GM23338 (cell line): ENCODE data around the gene KIAA0753. TPM values are rescaled to one million over a fixed set of nuclear protein-coding genes. Genes with fewer than 3 reads are reported as not detected.

Source experiments
- ATAC-seq: fragments of 200-7000 bp; cut with Tn5 transposase; 3 replicates; pipeline ENCODE4 v1.9.1; 2020
- DNase-seq: peaks from one replicate; pipeline ENCODE4 v3.0.0-alpha.2; 2015; ENCODE audit warnings: low spot score
- H2AFZ ChIP-seq: fragments of 200-600 bp; sonication (generic); 2 replicates; pipeline ENCODE4 v1.8.0; 2016; ENCODE audit warnings: antibody characterized with exemption, mild to moderate bottlenecking, moderate library complexity
- H3F3A ChIP-seq: fragments of 200-600 bp; sonication (generic); replicated peaks from 2 replicates; pipeline ENCODE4 v1.8.0; 2017; ENCODE audit warnings: antibody characterized with exemption, mixed run types, low read depth
- H3K27ac ChIP-seq: fragments of 200-600 bp; sonication (generic); 2 replicates; pipeline ENCODE4 v1.6.1; 2016; ENCODE audit warnings: low read depth
- H3K27me3 ChIP-seq: fragments of 200-600 bp; sonication (generic); 2 replicates; pipeline ENCODE4 v1.8.0; 2016; ENCODE audit warnings: mild to moderate bottlenecking, mixed run types, moderate library complexity; ENCODE audit not compliant: insufficient read depth
- H3K36me3 ChIP-seq: fragments of 200-600 bp; sonication (generic); 2 replicates; pipeline ENCODE4 v1.8.0; 2016; ENCODE audit warnings: mild to moderate bottlenecking; ENCODE audit not compliant: insufficient read depth
- H3K4me1 ChIP-seq: fragments of 200-600 bp; sonication (generic); 2 replicates; pipeline ENCODE4 v1.8.0; 2016; ENCODE audit warnings: mild to moderate bottlenecking, moderate library complexity; ENCODE audit not compliant: insufficient read depth
- H3K4me2 ChIP-seq: fragments of 200-600 bp; sonication (generic); 2 replicates; pipeline ENCODE4 v1.7.1; 2017; ENCODE audit warnings: mixed run types
- H3K4me3 ChIP-seq: fragments of 200-600 bp; sonication (generic); 2 replicates; pipeline ENCODE4 v1.6.1; 2016; ENCODE audit warnings: mixed run types
- H3K79me2 ChIP-seq: fragments of 200-600 bp; sonication (generic); replicated peaks from 2 replicates; pipeline ENCODE4 v1.8.0; 2017; ENCODE audit warnings: mild to moderate bottlenecking; ENCODE audit not compliant: insufficient read depth
- H3K9me2 ChIP-seq: fragments of 200-600 bp; sonication (generic); 2 replicates; pipeline ENCODE4 v1.8.0; 2017; ENCODE audit not compliant: insufficient read depth
- H4K20me1 ChIP-seq: fragments of 200-600 bp; sonication (generic); replicated peaks from 2 replicates; pipeline ENCODE4 v1.8.0; 2017; ENCODE audit warnings: mild to moderate bottlenecking; ENCODE audit not compliant: insufficient read depth
- H3K27ac Mint-ChIP-seq: 2 replicates; pipeline ENCODE4 v1.8.0; 2020; ENCODE audit warnings: inconsistent platforms, mild to moderate bottlenecking, moderate library complexity, mixed read lengths
- H3K27me3 Mint-ChIP-seq: 3 replicates; pipeline ENCODE4 v1.8.0; 2022; ENCODE audit warnings: low read depth, mild to moderate bottlenecking, moderate library complexity, mixed read lengths, inconsistent platforms; ENCODE audit not compliant: insufficient read depth, poor library complexity
- H3K36me3 Mint-ChIP-seq: 3 replicates; pipeline ENCODE4 v1.8.0; 2021; ENCODE audit warnings: low read depth, mild to moderate bottlenecking, inconsistent platforms, moderate library complexity, mixed read lengths
- H3K4me1 Mint-ChIP-seq: 3 replicates; pipeline ENCODE4 v1.8.0; 2020; ENCODE audit warnings: mild to moderate bottlenecking, inconsistent platforms, mixed read lengths
- H3K4me3 Mint-ChIP-seq: 3 replicates; pipeline ENCODE4 v1.8.0; 2021; ENCODE audit warnings: moderate library complexity, mild to moderate bottlenecking, inconsistent platforms, mixed read lengths
- H3K9me3 Mint-ChIP-seq: 3 replicates; pipeline ENCODE4 v1.8.0; 2020; ENCODE audit warnings: moderate library complexity, mild to moderate bottlenecking, inconsistent platforms, mixed read lengths
- CREB1 ChIP-seq: fragments of 250-450 bp; sonication (Bioruptor Pico); IDR thresholded peaks from 2 replicates; pipeline ENCODE4 v1.5.0; 2020; ENCODE audit warnings: low read depth, mild to moderate bottlenecking, moderate library complexity
- EZH2 ChIP-seq: fragments of 200-600 bp; sonication (generic); IDR thresholded peaks from one replicate; pipeline ENCODE4 v1.8.0; 2017; ENCODE audit warnings: antibody characterized with exemption, mild to moderate bottlenecking, low read depth; ENCODE audit not compliant: unreplicated experiment
- EZH2phosphoT487 ChIP-seq: fragments of 200-600 bp; sonication (generic); IDR thresholded peaks from one replicate; pipeline ENCODE4 v1.8.1; 2018; ENCODE audit warnings: antibody characterized with exemption; ENCODE audit not compliant: unreplicated experiment
- JUNB ChIP-seq: IDR thresholded peaks from one replicate; pipeline ENCODE4 v1.6.1; 2016; ENCODE audit warnings: antibody characterized with exemption; ENCODE audit not compliant: unreplicated experiment
- NANOG ChIP-seq: IDR thresholded peaks from 2 replicates; pipeline ENCODE4 v1.6.1; 2016; ENCODE audit warnings: antibody characterized with exemption, borderline replicate concordance
- POLR2AphosphoS5 ChIP-seq: IDR thresholded peaks from 2 replicates; pipeline ENCODE4 v1.6.1; 2016; ENCODE audit warnings: antibody characterized with exemption, low read depth
- STAT1 ChIP-seq: IDR thresholded peaks from one replicate; pipeline ENCODE4 v1.6.1; 2016; ENCODE audit warnings: antibody characterized with exemption; ENCODE audit not compliant: unreplicated experiment
- ZNF114 ChIP-seq: fragments of 250-450 bp; sonication (Bioruptor Pico); IDR thresholded peaks from 2 replicates; pipeline ENCODE4 v1.5.0; 2020; ENCODE audit warnings: mild to moderate bottlenecking, moderate library complexity
- ZNF331 ChIP-seq: fragments of 250-450 bp; sonication (Bioruptor Pico); IDR thresholded peaks from 2 replicates; pipeline ENCODE4 v1.5.0; 2020; ENCODE audit warnings: low read depth, mild to moderate bottlenecking, moderate library complexity
- polyA plus RNA-seq: library from polyadenylated mRNA; unstranded; fragments of >200 nt; fragmentation: Nextera tagmentation; extraction: Ambion mirVana; gene quantifications from 2 replicates; pipeline ENCODE4 v1.2.1, GENCODE V29; 2016
- total RNA-seq: library from RNA; depleted of rRNA; stranded (reverse); fragments of >200 nt; shearing (Covaris generic); gene quantifications from 2 replicates; pipeline ENCODE4 v1.2.3, GENCODE V29; 2014
- TF ChIP-seq, protein P1 (sequence below): IDR thresholded peaks from 2 replicates; pipeline ENCODE4 v1.6.1; 2016; ENCODE audit warnings: antibody characterized with exemption
- TF ChIP-seq, protein P2 (sequence below), 2 experiments: fragments of 200-600 bp in 1 of 2; sonication (generic) in 1 of 2; conservative IDR thresholded peaks; 2 replicates each; pipeline versions ENCODE4 v1.5.1 to v1.6.1; 2016 to 2017; ENCODE audit warnings: antibody characterized with exemption in 2 of 2, low read depth in 2 of 2, mild to moderate bottlenecking in 2 of 2, moderate library complexity in 1 of 2
- TF ChIP-seq, protein P3 (sequence below): IDR thresholded peaks from one replicate; pipeline ENCODE4 v1.6.1; 2018; ENCODE audit warnings: antibody characterized with exemption; ENCODE audit not compliant: unreplicated experiment
- TF ChIP-seq, protein P4 (sequence below): fragments of 250-450 bp; sonication (Bioruptor Pico); IDR thresholded peaks from 2 replicates; pipeline ENCODE4 v1.5.0; 2020; ENCODE audit warnings: mild to moderate bottlenecking, moderate library complexity

KIAA0753 gene
- total and polyA plus RNA-seq, 2 experiments from 2014 or later: 6.0 to 27.8 TPM

DNA sequence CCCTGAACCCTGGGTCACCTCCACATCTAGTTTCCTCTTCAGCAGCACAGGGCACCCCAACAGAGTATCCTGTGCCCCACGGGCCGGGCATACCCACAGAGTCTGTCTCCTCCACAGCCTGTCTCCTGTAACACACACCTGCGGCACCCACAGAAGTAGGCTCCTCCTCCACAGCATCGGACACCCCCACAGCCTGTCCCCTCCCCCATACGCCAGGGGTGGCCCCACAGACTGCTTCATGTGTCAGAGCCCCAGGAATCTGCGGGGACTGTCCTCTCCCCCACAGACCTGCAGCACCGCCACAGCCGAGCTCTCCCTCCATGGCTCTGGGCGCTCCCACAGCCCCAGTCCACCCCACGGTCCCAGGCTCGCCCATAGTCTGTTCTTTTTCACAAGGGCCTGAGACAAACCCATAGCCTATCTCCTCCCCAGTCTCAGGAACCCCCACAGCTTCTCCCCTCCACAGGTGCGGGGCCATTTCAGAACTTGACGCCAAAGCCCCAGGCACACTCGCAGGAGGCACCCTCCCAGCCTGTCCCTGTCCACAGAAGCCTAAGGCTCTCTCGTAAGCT lies 1.4 kb downstream of the KIAA0753 start:
- Histone ChIP-seq H3K4me2 (peak overlapping the region; percentile 98), H3K27me3 (no peaks in the 10 kb centered on the region), H2AFZ (no peak overlapping the region), H3K9me2 (no peaks in the 10 kb centered on the region), H3K79me2 (peaks cover 31% of the 10 kb centered on the region), H3K36me3 (peaks cover 22% of the 10 kb centered on the region), H3K4me1 (peaks cover 12% of the 10 kb centered on the region), H3K4me3 (peak overlapping the region; percentile 90), H3F3A (peaks cover 12% of the 10 kb centered on the region; the same call in 1 of the 2 replicates), H3K27ac (no peak overlapping the region), H4K20me1 (peaks cover 3% of the 10 kb centered on the region; the same call in 1 of the 2 replicates)
- peak; percentile 9 for DNase-seq
- peak overlapping the region; percentile 86; the same call in 1 of the 2 replicates for H3K27ac Mint-ChIP-seq
- TF ChIP-seq ZNF114 (no peak), POLR2AphosphoS5 (no peak), STAT1 (no peak), NANOG (no peak), CREB1 (no peak), JUNB (no peak), ZNF331 (CRISPR knock-in tag) (no peak), EZH2phosphoT487 (no peak), EZH2 (no peak)
- TF ChIP-seq, protein P1, sequence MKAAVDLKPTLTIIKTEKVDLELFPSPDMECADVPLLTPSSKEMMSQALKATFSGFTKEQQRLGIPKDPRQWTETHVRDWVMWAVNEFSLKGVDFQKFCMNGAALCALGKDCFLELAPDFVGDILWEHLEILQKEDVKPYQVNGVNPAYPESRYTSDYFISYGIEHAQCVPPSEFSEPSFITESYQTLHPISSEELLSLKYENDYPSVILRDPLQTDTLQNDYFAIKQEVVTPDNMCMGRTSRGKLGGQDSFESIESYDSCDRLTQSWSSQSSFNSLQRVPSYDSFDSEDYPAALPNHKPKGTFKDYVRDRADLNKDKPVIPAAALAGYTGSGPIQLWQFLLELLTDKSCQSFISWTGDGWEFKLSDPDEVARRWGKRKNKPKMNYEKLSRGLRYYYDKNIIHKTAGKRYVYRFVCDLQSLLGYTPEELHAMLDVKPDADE: no peak
- TF ChIP-seq, protein P2, sequence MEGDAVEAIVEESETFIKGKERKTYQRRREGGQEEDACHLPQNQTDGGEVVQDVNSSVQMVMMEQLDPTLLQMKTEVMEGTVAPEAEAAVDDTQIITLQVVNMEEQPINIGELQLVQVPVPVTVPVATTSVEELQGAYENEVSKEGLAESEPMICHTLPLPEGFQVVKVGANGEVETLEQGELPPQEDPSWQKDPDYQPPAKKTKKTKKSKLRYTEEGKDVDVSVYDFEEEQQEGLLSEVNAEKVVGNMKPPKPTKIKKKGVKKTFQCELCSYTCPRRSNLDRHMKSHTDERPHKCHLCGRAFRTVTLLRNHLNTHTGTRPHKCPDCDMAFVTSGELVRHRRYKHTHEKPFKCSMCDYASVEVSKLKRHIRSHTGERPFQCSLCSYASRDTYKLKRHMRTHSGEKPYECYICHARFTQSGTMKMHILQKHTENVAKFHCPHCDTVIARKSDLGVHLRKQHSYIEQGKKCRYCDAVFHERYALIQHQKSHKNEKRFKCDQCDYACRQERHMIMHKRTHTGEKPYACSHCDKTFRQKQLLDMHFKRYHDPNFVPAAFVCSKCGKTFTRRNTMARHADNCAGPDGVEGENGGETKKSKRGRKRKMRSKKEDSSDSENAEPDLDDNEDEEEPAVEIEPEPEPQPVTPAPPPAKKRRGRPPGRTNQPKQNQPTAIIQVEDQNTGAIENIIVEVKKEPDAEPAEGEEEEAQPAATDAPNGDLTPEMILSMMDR (conservative IDR thresholded peaks at IDR 0.05; ENCODE audit: low read depth in 2 of 2): no peak
- TF ChIP-seq, protein P3, sequence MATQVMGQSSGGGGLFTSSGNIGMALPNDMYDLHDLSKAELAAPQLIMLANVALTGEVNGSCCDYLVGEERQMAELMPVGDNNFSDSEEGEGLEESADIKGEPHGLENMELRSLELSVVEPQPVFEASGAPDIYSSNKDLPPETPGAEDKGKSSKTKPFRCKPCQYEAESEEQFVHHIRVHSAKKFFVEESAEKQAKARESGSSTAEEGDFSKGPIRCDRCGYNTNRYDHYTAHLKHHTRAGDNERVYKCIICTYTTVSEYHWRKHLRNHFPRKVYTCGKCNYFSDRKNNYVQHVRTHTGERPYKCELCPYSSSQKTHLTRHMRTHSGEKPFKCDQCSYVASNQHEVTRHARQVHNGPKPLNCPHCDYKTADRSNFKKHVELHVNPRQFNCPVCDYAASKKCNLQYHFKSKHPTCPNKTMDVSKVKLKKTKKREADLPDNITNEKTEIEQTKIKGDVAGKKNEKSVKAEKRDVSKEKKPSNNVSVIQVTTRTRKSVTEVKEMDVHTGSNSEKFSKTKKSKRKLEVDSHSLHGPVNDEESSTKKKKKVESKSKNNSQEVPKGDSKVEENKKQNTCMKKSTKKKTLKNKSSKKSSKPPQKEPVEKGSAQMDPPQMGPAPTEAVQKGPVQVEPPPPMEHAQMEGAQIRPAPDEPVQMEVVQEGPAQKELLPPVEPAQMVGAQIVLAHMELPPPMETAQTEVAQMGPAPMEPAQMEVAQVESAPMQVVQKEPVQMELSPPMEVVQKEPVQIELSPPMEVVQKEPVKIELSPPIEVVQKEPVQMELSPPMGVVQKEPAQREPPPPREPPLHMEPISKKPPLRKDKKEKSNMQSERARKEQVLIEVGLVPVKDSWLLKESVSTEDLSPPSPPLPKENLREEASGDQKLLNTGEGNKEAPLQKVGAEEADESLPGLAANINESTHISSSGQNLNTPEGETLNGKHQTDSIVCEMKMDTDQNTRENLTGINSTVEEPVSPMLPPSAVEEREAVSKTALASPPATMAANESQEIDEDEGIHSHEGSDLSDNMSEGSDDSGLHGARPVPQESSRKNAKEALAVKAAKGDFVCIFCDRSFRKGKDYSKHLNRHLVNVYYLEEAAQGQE: no peak
- TF ChIP-seq, protein P4, sequence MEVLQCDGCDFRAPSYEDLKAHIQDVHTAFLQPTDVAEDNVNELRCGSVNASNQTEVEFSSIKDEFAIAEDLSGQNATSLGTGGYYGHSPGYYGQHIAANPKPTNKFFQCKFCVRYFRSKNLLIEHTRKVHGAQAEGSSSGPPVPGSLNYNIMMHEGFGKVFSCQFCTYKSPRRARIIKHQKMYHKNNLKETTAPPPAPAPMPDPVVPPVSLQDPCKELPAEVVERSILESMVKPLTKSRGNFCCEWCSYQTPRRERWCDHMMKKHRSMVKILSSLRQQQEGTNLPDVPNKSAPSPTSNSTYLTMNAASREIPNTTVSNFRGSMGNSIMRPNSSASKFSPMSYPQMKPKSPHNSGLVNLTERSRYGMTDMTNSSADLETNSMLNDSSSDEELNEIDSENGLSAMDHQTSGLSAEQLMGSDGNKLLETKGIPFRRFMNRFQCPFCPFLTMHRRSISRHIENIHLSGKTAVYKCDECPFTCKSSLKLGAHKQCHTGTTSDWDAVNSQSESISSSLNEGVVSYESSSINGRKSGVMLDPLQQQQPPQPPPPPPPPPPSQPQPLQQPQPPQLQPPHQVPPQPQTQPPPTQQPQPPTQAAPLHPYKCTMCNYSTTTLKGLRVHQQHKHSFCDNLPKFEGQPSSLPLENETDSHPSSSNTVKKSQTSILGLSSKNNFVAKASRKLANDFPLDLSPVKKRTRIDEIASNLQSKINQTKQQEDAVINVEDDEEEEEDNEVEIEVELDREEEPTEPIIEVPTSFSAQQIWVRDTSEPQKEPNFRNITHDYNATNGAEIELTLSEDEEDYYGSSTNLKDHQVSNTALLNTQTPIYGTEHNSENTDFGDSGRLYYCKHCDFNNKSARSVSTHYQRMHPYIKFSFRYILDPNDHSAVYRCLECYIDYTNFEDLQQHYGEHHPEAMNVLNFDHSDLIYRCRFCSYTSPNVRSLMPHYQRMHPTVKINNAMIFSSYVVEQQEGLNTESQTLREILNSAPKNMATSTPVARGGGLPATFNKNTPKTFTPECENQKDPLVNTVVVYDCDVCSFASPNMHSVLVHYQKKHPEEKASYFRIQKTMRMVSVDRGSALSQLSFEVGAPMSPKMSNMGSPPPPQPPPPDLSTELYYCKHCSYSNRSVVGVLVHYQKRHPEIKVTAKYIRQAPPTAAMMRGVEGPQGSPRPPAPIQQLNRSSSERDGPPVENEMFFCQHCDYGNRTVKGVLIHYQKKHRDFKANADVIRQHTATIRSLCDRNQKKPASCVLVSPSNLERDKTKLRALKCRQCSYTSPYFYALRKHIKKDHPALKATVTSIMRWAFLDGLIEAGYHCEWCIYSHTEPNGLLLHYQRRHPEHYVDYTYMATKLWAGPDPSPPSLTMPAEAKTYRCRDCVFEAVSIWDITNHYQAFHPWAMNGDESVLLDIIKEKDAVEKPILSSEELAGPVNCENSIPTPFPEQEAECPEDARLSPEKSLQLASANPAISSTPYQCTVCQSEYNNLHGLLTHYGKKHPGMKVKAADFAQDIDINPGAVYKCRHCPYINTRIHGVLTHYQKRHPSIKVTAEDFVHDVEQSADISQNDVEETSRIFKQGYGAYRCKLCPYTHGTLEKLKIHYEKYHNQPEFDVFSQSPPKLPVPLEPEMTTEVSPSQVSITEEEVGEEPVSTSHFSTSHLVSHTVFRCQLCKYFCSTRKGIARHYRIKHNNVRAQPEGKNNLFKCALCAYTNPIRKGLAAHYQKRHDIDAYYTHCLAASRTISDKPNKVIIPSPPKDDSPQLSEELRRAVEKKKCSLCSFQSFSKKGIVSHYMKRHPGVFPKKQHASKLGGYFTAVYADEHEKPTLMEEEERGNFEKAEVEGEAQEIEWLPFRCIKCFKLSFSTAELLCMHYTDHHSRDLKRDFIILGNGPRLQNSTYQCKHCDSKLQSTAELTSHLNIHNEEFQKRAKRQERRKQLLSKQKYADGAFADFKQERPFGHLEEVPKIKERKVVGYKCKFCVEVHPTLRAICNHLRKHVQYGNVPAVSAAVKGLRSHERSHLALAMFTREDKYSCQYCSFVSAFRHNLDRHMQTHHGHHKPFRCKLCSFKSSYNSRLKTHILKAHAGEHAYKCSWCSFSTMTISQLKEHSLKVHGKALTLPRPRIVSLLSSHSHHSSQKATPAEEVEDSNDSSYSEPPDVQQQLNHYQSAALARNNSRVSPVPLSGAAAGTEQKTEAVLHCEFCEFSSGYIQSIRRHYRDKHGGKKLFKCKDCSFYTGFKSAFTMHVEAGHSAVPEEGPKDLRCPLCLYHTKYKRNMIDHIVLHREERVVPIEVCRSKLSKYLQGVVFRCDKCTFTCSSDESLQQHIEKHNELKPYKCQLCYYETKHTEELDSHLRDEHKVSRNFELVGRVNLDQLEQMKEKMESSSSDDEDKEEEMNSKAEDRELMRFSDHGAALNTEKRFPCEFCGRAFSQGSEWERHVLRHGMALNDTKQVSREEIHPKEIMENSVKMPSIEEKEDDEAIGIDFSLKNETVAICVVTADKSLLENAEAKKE (CRISPR knock-in tag): no peak
- peaks cover 28% of the 10 kb centered on the region for H3K36me3 Mint-ChIP-seq
- no peak; the same call in 2 of the 3 replicates for ATAC-seq
- peaks cover 19% of the 10 kb centered on the region for H3K27me3 Mint-ChIP-seq
- no peaks in the 10 kb centered on the region; the same call in 2 of the 3 replicates for H3K9me3 Mint-ChIP-seq
- peak overlapping the region; percentile 91 for H3K4me3 Mint-ChIP-seq
- peaks cover 18% of the 10 kb centered on the region for H3K4me1 Mint-ChIP-seq
